ENCODE results near the gene GCDH.
"Not testable (repeated sequence)": the region's sequence is repeated elsewhere in the genome, so short reads cannot be mapped to it uniquely, and the experiment has no call there.

The GCDH gene

GRCh38 chr19:12872941-12873890, 17.7 kb upstream of the GCDH start:
- DNase-seq = peak; percentile 42

- no peak for DNase-seq
Observed at GRCh38 chr19:12873891-12874745, 16.8 kb upstream of the GCDH start.

GRCh38 chr19:12875086-12875485, 15.9 kb upstream of the GCDH start:
- DNase-seq = no peak

- DNase-seq = no peak
Observed at GRCh38 chr19:12880551-12881171, 10.3 kb upstream of the GCDH start.

GRCh38 chr19:12881172-12881808, 9.7 kb upstream of the GCDH start, which contains the start of gene DNASE2:
Gene DNASE2 (minus strand): TSS chr19:12881449. CDS start chr19:12881375, 74 bp downstream.
- DNase-seq = peak; percentile 60

- DNase-seq = no peak
Observed at GRCh38 chr19:12882589-12882988, 8.4 kb upstream of the GCDH start.

- no peak for DNase-seq
Observed at GRCh38 chr19:12884202-12884601, 6.8 kb upstream of the GCDH start.

GRCh38 chr19:12884627-12884925, 6.4 kb upstream of the GCDH start:
- no peak for DNase-seq

GRCh38 chr19:12884926-12885748, 5.8 kb upstream of the GCDH start:
- peak; percentile 67 for DNase-seq

- no peak for DNase-seq
Observed at GRCh38 chr19:12885749-12886650, 5.0 kb upstream of the GCDH start.

GRCh38 chr19:12886651-12886968, 4.3 kb upstream of the GCDH start:
- no peak for DNase-seq

- no peak for DNase-seq
Observed at GRCh38 chr19:12886969-12887747, 3.8 kb upstream of the GCDH start, which contains the start of gene KLF1. Gene KLF1 (minus strand): TSS chr19:12887201. CDS start chr19:12887140, 61 bp downstream.

GRCh38 chr19:12888006-12888603, 2.9 kb upstream of the GCDH start:
- no peak for DNase-seq

GRCh38 chr19:12890299-12890786, 617 bp upstream of the GCDH start:
- DNase-seq = not testable (repeated sequence)

- no peak for DNase-seq
Observed at GRCh38 chr19:12891553-12892021, 627 bp downstream of the GCDH start.

- no peak for DNase-seq
Observed at GRCh38 chr19:12893582-12893981, 2.6 kb downstream of the GCDH start.

GRCh38 chr19:12896460-12896859, 5.5 kb downstream of the GCDH start:
- DNase-seq = no peak

- no peak for DNase-seq
Observed at GRCh38 chr19:12899891-12900518, 9.0 kb downstream of the GCDH start.

GRCh38 chr19:12907166-12907565, 16.2 kb downstream of the GCDH start:
- DNase-seq = no peak
